ELR (cell line): Measurements from ENCODE around the gene CFI.

Source experiments
- DNase-seq: peaks from one replicate; pipeline ENCODE4 v3.0.0-alpha.2; 2015; ENCODE audit warnings: low read depth

CFI gene

DNA sequence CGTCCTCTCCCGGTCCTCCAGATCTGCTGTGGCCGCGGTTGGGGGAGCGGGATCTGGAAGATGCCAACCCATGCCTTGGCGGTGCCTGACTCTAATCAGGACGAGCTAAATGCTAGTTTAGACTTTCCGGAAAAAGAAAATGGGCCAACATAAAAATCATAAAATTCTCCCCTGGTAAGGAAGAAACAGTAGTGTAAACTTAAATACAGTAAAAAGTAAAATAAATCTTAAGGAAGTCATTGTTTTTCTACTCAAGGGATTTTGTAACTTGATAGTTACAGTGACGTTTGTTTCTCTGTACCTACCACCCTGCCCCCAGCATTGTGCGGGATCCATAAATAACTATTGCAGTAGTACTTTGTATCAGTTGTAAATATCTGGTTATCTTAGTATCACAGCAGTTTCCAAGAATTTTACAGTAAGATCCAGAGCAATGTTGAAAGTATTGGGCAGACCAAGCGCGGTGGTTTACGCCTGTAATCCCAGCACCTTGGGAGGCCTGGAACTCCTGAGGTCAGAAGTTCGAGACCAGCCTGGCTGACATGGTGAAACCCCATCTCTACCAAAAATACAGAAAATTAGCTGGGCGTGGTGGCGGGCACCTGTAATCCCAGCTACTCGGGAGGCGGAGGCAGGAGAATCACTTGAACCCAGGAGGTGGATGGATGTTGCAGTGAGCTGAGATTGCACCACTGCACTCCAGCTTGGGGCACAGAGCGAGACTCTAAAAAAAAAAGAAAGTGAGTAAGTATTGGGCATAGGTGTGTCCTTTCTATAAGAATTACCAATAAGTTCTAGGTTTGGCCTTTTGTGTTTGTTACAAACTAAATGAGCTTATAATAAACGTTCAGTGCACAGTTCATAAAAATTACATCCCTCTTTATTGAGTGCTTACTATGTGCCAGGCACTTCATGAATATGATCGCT is 70.9 kb downstream of the CFI start:
- no peak for DNase-seq

DNA sequence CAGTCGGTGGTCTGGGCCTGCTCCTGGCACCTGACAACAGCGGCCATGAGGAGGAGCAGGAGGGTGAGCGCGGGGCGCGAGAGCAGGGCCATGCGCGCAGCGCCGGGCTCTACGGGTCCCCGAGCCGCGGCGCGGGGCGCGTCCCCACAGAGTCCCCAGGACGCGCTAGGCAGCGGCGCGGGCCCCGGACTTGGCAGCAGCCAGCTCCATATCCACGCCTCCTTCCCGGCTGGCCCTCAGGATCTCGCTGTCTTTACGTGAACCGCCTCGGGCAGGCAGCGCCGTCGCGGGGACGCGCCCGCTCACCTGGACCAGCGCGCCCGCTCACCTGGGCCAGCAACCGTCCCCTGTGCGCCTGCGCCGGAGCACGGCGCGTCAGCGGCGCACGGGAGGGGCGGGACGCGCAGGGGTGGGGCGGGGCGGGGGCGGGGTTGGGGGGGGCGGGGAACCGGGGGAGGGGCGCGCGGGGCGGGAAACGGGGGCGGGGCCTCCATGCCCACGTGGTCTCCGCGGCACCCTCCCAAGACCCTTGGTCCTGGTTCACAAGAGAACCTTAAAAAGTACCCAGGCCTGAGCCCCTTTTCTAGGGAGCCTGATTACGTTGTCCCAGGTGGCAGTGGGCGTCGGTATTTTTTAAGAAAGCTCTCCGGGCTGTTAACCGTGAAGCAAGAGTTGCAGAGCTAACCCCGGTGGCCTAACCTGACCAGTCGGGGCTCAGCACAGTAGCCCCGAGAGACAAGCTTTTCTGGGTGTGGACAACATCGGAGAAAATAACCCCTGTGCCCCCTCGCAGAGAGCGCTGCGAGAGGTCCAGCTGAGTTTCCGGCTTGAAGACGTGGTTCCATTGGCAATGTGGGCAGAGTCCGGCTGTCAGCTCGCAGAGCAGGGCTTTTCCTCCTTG is 71.8 kb downstream of the CFI start, which contains the start of gene PLA2G12A:
Gene PLA2G12A (minus strand): TSS at position 353 of the 901 bp plus-strand sequence. CDS start 261 bp downstream, at position 92.
- DNase-seq, result peak; percentile 67

DNA sequence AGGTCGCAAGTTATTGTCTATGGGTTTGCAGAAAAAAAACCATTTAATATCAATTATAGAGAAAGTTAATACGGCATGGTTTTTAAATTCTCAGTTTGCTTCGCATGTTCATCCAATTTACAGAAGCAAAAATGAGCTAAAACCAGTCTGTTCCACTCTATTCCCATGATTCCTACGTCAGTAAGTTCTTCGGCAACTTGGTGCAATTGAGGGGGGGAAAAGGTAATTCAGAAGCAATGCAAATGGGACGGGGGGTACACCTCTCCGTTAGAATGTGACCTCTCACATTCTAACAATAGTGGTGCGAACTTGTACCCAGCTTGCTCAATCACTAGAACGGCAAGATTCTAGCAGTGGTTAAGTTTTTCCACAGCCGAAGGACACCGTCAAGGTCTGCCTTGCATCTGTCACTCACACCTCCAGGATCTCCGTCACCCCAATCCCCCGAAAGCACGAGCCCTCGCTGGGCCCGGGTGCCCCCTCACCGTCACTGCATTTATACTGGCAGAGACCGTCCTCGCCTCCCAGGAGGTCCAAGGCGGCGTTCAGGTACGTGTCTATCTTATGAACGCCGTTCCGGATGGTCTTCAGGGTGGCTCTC is 72.6 kb downstream of the CFI start:
- DNase-seq, result peak; percentile 6

DNA sequence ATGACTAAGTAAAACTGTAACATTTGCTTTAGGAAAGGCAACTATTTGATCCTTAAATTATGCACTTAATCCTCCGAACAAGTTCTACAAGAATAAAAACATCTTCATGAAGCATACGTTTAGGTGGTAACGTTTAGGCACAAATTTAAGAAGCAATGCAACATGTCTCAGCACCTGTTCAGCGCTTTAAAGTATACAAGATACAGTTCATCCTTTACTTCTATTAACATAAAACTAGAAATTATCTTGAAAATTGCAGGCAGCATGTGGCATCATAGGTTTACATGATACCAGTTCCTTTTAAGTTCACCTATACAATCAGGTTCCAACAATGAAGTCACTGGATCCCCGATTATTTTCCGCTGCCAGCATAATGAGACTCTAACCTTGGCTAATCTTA is 73.4 kb downstream of the CFI start:
- no peak for DNase-seq

DNA sequence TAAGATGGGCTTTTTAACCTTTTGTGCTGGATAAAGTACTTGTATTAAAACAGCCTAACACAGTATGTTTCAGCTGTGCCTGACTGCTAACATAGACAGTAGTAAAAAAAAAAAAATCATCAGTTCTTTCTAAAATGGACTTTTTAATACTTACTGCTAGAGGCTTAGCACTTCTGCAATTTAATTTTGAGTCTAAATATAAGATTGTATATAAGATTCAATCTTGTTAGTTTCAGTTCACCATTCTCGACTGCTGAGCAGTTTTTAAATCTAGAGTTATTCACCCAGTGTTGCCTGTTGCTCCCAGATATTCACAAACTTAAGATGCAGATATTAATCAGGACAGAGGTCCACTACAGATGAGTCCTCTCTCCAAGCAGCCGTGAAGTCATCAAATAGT is 78.7 kb downstream of the CFI start:
- no peak for DNase-seq

DNA sequence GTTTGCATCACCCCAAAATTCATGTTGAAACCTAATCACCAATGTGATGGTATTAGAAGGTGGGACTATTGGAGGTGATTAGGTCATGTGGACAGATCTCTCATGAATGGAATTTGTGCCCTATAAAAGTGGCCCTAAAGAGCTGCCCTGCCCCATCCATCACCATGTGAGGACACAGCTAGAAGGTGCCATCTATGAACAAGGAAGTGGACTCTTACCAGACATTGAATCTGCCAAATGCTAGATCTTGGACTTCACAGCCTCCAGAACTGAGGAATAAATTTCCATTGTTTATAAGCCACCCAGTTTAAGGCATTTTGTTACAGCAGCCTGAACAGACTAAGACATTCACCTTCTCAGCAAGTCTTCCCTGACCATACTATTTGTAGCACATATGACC is 79.4 kb downstream of the CFI start:
- no peak for DNase-seq

DNA sequence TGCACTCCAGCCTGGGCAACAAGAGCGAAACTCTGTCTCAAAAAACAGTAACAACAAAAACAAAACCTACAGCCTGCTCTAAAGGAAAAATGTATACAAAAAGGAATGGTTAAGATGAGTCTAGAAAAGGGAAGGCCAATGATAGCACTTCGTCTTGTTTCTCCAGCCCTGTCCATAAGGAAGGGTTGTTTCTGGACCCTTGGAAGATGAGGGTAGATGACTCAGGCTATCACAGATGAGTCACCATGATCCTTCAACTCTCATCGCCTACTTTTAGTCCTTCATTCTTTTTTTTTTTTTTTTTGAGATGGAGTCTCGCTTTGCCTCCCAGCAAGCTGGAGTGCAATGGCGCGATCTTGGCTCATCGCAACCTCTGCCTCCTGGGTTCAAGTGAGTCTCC is 80.8 kb downstream of the CFI start:
- peak; percentile 73 for DNase-seq

DNA sequence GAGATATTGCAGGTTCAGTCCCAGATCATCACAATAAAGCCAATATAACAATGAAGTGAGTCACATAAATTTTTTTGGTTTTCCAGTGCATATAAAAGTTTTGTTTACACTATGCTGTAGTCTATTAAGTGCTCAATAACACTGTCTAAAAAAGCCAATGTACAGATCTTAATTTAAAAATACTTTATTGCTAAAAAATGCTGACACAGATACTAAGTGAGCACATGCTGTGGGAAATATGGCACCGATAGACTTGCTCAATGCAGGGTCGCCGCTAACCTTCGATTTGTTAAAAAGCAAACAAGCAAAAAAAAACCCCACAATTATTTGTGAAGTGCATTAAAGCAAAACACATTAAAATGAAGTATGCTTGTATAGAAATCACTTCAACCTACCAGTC is 82.2 kb downstream of the CFI start:
- no peak for DNase-seq

DNA sequence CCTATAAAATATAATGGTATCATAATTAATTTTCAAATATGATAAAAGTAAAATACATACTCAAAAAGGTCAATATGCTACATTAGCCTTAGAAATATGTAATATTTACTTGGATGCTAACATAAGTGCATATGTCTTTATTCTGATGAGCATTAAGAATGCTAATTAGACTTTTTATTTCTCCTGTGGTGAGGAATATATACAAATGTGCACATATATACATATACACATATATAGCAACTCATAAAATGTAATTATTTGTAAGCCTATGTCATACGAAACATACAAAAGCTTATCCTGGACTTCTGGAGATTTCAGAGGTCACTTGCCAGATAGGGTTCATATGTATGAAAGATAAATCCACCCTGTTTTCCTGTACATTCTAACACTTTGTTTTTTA is 83.0 kb downstream of the CFI start:
- DNase-seq, result no peak

DNA sequence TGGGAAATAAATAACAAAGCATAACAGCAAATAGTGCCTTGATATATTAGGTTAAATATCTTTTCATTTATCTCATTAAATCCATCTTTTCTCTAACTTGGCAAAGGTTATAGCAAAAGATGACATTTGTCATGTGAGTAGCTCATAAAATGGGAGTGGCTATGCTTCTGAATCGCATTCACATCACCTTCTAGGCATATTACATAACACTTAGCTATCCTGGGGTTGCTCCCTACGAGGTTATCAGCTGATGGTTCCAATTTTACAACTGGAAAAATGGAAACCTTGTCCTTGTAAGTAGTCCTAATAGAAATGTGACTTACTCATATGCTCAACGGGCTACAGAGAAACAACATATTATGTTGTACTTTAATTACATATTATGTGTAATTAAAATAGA is 88.3 kb downstream of the CFI start:
- DNase-seq, result no peak

DNA sequence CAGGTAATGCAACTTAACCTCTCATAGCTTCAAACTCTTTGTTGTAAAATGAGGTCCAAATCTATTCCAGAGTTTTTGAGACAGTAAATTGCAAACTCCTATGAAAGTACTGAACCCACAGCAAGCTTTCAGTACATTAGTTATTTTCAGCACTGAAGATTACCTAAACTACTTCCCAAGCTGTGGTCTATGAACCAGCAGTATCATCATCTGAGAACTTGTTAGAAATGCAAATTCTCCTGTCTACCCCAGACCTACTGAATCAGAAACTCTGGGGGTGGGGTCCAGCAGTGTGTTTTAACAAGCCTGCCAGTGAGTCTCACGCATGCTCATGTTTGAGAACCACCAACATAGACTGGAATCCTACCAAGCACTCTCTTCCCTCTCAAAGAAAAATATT is 92.8 kb downstream of the CFI start:
- no peak for DNase-seq

DNA sequence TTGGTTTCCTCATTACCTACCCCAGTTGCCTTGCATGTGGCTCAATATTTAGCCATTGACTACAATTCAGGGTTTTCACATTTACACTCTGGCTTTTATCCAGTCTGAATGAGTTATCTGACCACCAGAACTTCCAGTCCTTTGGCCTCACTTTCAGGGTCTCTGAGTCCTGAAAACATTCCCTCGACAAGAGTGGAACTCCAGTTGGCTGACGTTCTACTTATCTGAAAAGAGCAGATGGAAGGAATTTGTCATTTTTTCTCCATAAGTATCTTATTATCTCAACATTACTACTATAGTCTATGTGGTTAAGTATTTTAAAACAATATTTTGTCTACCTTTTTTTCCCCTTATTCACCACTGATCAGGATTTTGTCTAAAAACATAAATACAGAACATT is 93.4 kb downstream of the CFI start:
- no peak for DNase-seq

DNA sequence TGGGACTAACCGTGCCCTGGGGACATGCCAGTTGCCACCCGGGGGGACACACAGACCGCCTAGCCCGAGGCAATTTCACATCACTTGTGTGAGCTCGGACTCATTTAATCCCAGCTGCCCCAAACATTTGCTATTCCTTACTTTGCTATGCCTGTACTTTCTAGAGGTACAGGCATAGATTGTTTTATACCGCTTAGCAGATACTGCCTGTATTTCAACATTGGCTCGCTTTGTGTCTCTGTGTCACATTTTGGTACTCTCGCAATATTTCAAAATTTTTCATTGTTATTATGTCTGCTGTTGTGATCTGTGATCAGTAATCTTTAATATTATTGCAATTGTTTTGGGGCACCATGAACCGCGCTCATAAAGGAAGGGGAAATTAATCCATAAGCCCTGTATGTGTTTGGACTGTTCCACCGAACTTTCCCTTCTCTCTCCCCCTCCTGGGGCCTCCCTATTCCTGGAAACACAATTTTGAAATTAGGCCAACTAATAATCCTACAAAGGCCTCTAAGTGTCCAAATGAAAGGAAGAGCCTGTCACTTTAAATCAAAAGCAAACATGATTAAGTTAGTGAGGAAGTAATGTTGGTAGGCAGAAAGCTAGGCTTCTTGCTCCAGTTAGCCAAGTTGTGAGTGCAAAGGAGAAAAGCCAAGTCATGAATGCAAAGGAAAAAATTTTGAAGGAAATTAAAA is 98.0 kb downstream of the CFI start:
- no peak for DNase-seq

DNA sequence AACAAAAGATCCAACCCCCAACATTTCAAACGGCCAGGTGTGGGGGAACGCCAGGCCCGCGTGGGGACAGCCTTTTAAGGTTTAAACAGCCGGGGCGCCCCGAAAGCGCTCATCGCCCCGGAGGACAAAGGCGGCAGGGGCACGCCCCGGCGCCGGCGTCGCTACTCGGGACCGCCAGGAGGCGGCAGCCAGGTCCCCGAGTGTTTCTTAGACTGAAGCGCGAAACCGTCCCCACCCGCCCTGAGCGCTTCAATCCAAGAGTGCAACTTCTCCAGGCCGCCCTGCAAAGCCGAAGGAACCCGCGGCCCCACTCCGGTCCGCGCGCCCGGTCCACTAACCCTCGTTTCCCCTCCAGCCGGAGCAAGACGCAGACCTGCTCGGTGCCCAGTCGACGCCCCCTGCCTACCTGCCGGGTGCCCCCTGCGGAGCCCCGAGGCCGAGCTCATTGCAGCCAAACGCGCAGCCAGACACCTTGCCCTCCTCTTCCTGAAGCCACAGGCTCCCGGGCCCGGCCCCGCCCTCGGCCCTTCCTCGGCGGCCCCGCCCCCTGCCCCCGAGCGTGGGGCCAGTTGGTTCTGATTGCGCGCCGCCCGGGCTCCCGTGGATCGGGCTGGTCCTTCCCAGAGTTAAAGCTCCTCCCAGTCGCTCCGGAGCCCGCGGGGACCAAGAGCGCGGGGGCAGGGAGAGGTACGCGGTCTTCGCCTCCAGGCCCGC is 98.7 kb downstream of the CFI start, which contains the start of gene CASP6:
Gene CASP6 (minus strand): TSS at position 496 of the 714 bp plus-strand sequence. CDS start 50 bp downstream, at position 446.
- peak; percentile 76 for DNase-seq

DNA sequence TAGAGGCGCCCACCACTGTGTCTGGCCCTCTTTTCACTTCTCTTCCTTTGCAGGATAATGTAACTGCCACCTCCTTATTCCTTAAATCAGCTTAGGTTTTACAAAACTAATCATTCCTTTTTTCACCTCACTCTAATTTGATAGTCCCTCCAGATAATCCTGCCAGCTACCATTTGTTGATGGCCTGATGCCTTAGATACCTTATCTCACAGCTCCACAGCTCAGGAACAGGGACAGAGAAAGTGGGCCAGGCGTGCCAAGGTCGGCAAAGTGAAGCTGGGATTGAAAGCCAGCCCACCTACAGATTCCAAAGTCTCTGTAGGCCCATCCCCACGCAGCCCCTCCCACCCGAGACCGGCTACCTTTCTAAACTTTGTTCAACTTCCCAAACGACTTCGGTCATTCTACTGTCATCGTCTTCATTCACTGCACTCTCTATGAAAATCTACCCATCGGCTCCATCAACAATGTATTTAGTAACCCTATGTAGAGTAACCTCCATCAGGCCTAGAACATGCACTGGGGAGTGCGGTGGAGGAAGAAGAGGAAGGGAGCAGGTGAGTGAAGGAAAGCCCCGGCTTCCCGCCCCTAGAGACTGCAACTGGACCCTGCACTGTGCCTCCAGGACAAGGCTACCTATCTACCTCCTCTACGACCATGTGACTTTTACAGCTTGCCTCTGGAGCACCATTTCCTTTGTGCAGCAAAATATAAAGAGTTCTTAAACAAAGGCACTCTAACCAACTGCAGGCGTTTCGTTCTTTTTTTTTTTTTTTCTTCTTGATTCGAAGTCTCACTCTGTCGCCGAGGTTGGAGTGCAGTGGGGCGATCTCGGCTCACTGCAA is 100.0 kb downstream of the CFI start:
- peak; percentile 1 for DNase-seq

DNA sequence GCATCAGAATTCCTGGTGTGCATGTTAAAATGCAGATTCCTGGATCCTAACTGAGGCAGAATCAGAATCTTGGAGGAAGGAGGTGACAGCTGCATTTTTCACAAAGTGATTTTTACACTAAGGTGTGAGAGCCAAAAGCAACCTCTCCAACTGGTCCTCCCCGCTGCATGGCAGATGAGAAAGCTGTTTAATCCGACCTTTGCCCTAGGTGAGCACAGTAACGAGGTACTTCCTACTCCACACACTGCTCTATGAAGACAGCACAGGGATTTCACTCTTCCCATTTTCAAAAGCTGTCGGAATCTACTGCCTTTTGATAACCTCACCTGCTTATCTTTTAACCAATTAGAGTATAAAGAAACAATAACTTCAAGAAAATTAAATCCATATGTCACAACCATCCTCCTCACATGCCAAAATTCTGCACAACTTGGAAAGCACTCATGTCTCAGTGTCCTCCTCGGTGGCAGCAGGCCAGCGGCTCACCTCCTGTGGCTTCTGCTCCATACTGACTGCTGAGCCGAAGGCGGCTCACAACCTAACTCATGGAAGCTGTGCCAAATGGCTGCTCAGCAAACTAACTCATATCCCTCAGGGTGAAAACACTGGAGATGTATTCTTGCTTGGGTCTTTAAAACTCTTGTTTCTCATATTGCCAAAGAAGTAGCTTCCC is 102.1 kb downstream of the CFI start:
- DNase-seq, result no peak

DNA sequence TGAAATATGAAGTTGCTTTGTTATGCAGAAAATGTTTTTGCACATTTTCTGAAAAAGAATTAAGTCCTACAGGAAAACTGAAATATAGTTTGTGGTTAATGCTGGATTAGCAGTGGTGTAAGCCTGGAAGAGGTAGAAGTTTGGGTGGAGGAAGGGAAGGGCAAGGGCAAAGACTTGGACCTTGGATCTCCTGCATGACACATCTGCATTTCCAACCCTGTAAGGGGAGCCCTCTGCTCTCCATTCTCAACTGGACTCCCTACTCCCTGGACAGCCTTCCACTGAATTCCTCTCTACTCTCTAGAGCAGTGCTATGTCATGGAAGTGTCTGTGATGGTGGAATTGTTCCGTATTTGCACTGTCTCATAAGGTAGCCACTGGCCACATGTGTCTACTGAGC is 103.1 kb downstream of the CFI start:
- DNase-seq, result no peak

DNA sequence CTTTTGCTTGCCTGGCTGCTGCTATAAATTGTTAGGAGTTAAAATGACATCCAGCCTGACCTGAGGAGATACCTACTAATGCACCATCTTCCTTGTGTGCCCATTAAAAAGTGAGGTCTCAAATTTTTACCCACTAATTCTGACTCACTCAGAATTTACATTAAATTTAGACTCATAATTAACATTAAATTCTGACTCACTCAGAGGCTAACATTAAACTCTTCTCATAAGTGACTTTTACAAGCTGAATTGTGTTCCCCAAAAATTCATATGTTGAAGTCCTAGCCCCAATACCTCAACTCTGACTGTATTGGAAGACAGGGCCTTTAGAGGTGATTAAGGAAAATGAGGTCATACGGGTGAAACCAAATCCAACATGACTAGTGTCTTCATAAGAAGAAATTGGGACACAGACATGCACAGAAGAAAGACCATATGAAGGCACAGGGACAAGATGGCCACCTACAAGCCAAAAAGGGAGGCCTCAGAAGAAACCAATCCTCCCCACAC is 110.3 kb downstream of the CFI start:
- peak; percentile 12 for DNase-seq
